HepG2 (cell line): ENCODE measurements around the gene RYK. TPM values are rescaled to one million over a fixed set of nuclear protein-coding genes. Genes with fewer than 3 reads are reported as not detected.

Experiments used
- ATAC-seq: fragments of 200-7000 bp; cut with Tn5 transposase; 3 replicates; pipeline ENCODE4 v1.9.1; 2020; ENCODE audit warnings: mild to moderate bottlenecking, moderate library complexity
- BruUV-seq: library from RNA; stranded (reverse); fragments of 400-500 nt; replicated peaks from 2 replicates; lab custom pipeline; 2021; lab: Mats Ljungman, UMichigan
- CTCF ChIA-PET: fragments of 300-600 bp; formaldehyde crosslinking; extraction: SDS; loops from one replicate; lab custom pipeline; 2021; ENCODE audit warnings: low total read pairs, inconsistent platforms, low intra/inter-chr PET ratio; lab: Yijun Ruan, JAX
- POLR2A ChIA-PET: fragments of 350-600 bp; sonication (Branson Sonifier 250); formaldehyde crosslinking; loops from one replicate; lab custom pipeline; 2020; ENCODE audit warnings: antibody characterized with exemption, inconsistent platforms; lab: Yijun Ruan, JAX
- DNase-seq: peaks from one replicate; pipeline ENCODE4 v3.0.0-alpha.2; 2015; ENCODE audit warnings: low spot score
- FAIRE-seq: peaks from 3 replicates; lab custom pipeline; 2011; peaks lifted over from hg19 to GRCh38; lab: Jason Lieb, UNC
- H2AFZ ChIP-seq: one replicate; pipeline ENCODE4 v1.6.1; 2011; ENCODE audit warnings: low read length, inconsistent platforms
- H3K27ac ChIP-seq: fragments of 300-600 bp; 3 replicates; pipeline ENCODE4 v1.8.0; 2011; ENCODE audit warnings: mixed run types, mild to moderate bottlenecking, mixed read lengths, low read length, inconsistent platforms; ENCODE audit not compliant: insufficient read depth; ENCODE audit errors: extremely low read length
- H3K27me3 ChIP-seq, 2 experiments: fragments of 200-600 bp in 1 of 2; 2 replicates in 1 of 2; 3 replicates in 1 of 2; pipeline versions ENCODE4 v1.6.0 to v1.8.0; 2011; ENCODE audit warnings: low read length in 2 of 2, mild to moderate bottlenecking in 2 of 2, moderate library complexity in 2 of 2, inconsistent platforms in 1 of 2; ENCODE audit not compliant: insufficient read depth in 2 of 2, control insufficient read depth in 1 of 2
- H3K36me3 ChIP-seq, 2 experiments: fragments of 200-600 bp in 1 of 2; replicated peaks in 1 of 2; 2 replicates in 1 of 2; 3 replicates in 1 of 2; pipeline versions ENCODE4 v1.5.1 to v1.8.0; 2011; ENCODE audit warnings: low read length in 2 of 2, inconsistent platforms in 1 of 2; ENCODE audit not compliant: insufficient read depth in 2 of 2, control insufficient read depth in 1 of 2
- H3K4me1 ChIP-seq: 2 replicates; pipeline ENCODE4 v1.5.1; 2012; ENCODE audit warnings: low read length, inconsistent platforms; ENCODE audit not compliant: insufficient read depth
- H3K4me2 ChIP-seq: 2 replicates; pipeline ENCODE4 v1.6.0; 2011; ENCODE audit warnings: low read depth, low read length, inconsistent platforms
- H3K4me3 ChIP-seq, 3 experiments: fragments of 200-600 bp in 1 of 3; sonication (generic), shearing (Covaris generic) in 1 of 3; replicated peaks in 1 of 3; 2 replicates each; pipeline ENCODE4 v1.5.1; 2011 to 2016; ENCODE audit warnings: low read length in 3 of 3, inconsistent platforms in 2 of 3, low read depth in 2 of 3, mild to moderate bottlenecking in 2 of 3, control low read depth in 1 of 3, mixed read lengths in 1 of 3; ENCODE audit not compliant: insufficient read depth in 1 of 3
- H3K79me2 ChIP-seq: one replicate; pipeline ENCODE4 v1.6.1; 2011; ENCODE audit warnings: low read length, inconsistent platforms; ENCODE audit not compliant: insufficient read depth
- H3K9ac ChIP-seq: 2 replicates; pipeline ENCODE4 v1.6.0; 2011; ENCODE audit warnings: mild to moderate bottlenecking, low read depth, low read length, inconsistent platforms; ENCODE audit not compliant: insufficient read depth
- H3K9me3 ChIP-seq: 2 replicates; pipeline ENCODE4 v1.5.1; 2012; ENCODE audit warnings: mild to moderate bottlenecking, low read length
- H4K20me1 ChIP-seq: 2 replicates; pipeline ENCODE4 v1.6.0; 2011; ENCODE audit warnings: inconsistent platforms, mild to moderate bottlenecking, low read length, moderate library complexity; ENCODE audit not compliant: insufficient read depth
- CEBPB ChIP-seq: IDR thresholded peaks from 2 replicates; pipeline ENCODE4 v1.6.1; 2011; ENCODE audit warnings: low read depth, low read length, improper control_type of control experiment, borderline replicate concordance
- ESRRA ChIP-seq: sonication (generic); formaldehyde crosslinking; IDR thresholded peaks from 2 replicates; pipeline ENCODE4 v1.5.1; 2020; ENCODE audit warnings: mild to moderate bottlenecking, low read depth, missing genetic modification reagents
- PAF1 ChIP-seq: IDR thresholded peaks from 2 replicates; pipeline ENCODE4 v1.6.1; 2016; ENCODE audit warnings: missing genetic modification reagents, missing compliant biosample characterization
- PHF8 ChIP-seq: sonication (generic); formaldehyde crosslinking; IDR thresholded peaks from 2 replicates; pipeline ENCODE4 v1.5.0; 2020; ENCODE audit warnings: missing genetic modification reagents
- PLRG1 ChIP-seq: fragments of 450-650 bp; conservative IDR thresholded peaks from 2 replicates; pipeline ENCODE4 v1.6.1; 2016
- SETDB1 ChIP-seq: sonication (generic); formaldehyde crosslinking; IDR thresholded peaks from 2 replicates; pipeline ENCODE4 v1.5.1; 2020; ENCODE audit warnings: missing genetic modification reagents, mild to moderate bottlenecking, borderline replicate concordance
- TCF7 ChIP-seq: sonication (generic); IDR thresholded peaks from 2 replicates; pipeline ENCODE4 v1.6.1; 2016; ENCODE audit warnings: antibody characterized with exemption, low read depth
- ZFP36L2 ChIP-seq: sonication (generic); formaldehyde crosslinking; IDR thresholded peaks from 2 replicates; pipeline ENCODE4 v1.4.0; 2020; ENCODE audit warnings: missing genetic modification reagents
- ZNF12 ChIP-seq: sonication (generic); formaldehyde crosslinking; IDR thresholded peaks from 2 replicates; pipeline ENCODE4 v1.5.0; 2020; ENCODE audit warnings: missing genetic modification reagents
- ZNF546 ChIP-seq: sonication (generic); formaldehyde crosslinking; conservative IDR thresholded peaks from 2 replicates; pipeline ENCODE4 v1.8.1; 2023; ENCODE audit warnings: mild to moderate bottlenecking, missing genetic modification reagents
- ZNF678 ChIP-seq: sonication (generic); formaldehyde crosslinking; IDR thresholded peaks from 2 replicates; pipeline ENCODE4 v1.4.0; 2020; ENCODE audit warnings: mild to moderate bottlenecking, missing genetic modification reagents
- WGBS: methylation state at CpG from one replicate; pipeline ENCODE4 v1.1.6; 2017; ENCODE audit warnings: low lambda C conversion rate; 5-methylcytosine and 5-hydroxymethylcytosine counted together
- in situ Hi-C: cut with HindIII; loops from 2 replicates; pipeline ENCODE4 v1.10.0; 2017; ENCODE audit warnings: low pct_unique_long_range_greater_than_20kb; ENCODE audit not compliant: extremely low pct_ligation_motif_present
- intact Hi-C: fragments of 100-400 bp; cut with micrococcal nuclease; formaldehyde crosslinking; loops from one replicate; pipeline ENCODE4 v1.10.0; 2022; ENCODE audit not compliant: unreplicated experiment
- polyA plus RNA-seq, 8 experiments: library from polyadenylated mRNA; depleted of rRNA in 3 of 8; stranded (reverse) in 7 of 8; unstranded in 1 of 8; fragments of >200 nt; fragmentation: Illumina TruSeq in 4 of 8; extraction: Trizol in 4 of 8; gene quantifications; 2 replicates each; pipeline versions ENCODE4 v1.2.1 to v1.2.3, GENCODE V29; 2011 to 2016; ENCODE audit warnings: low read depth in 4 of 8, missing spikeins in 1 of 8, mixed read lengths in 1 of 8; ENCODE audit not compliant: insufficient read depth in 1 of 8
- total RNA-seq, 5 experiments: library from RNA; depleted of rRNA; stranded (reverse); fragments of >200 nt; fragmentation: Illumina TruSeq; extraction: Trizol; gene quantifications; 2 replicates each; pipeline ENCODE4 v1.2.3, GENCODE V29; 2016; ENCODE audit warnings: low read depth in 1 of 5
- TF ChIP-seq, protein P1 (sequence below): sonication (generic); formaldehyde crosslinking; IDR thresholded peaks from 2 replicates; pipeline ENCODE4 v1.5.1; 2020; ENCODE audit warnings: missing genetic modification reagents, mild to moderate bottlenecking, borderline replicate concordance
- TF ChIP-seq, protein P2 (sequence below): IDR thresholded peaks from 2 replicates; pipeline ENCODE4 v1.4.0; 2020; ENCODE audit warnings: mild to moderate bottlenecking, missing genetic modification reagents
- TF ChIP-seq, protein P3 (sequence below): sonication (generic); formaldehyde crosslinking; IDR thresholded peaks from 2 replicates; pipeline ENCODE4 v1.4.0; 2020; ENCODE audit warnings: missing genetic modification reagents
- TF ChIP-seq, protein P4 (sequence below): sonication (generic); formaldehyde crosslinking; IDR thresholded peaks from 2 replicates; pipeline ENCODE4 v1.4.0; 2020; ENCODE audit warnings: missing genetic modification reagents, mild to moderate bottlenecking, borderline replicate concordance

The RYK gene
- total and polyA plus RNA-seq, 2 of the 13 experiments (the other 11 are each of a cell fraction or from before 2014, with no cell fraction given): 35.0 to 66.2 TPM

- no peak overlapping the region for H3K4me2 ChIP-seq
- no peak for DNase-seq
- no peak for ATAC-seq
- POLR2A ChIA-PET: no interaction called here
- CTCF ChIA-PET: no interaction called here
- H3K4me1 ChIP-seq: peaks cover 14% of the 10 kb centered on the region
- no peaks in the 10 kb centered on the region for H3K79me2 ChIP-seq
- no peak overlapping the region for H3K27ac ChIP-seq
- WGBS: 53% methylated on average over 2 of the region's 2 CpGs
- H4K20me1 ChIP-seq: no peaks in the 10 kb centered on the region
- no peaks in the 10 kb centered on the region; a peak in 1 of 5 replicates for H3K27me3 ChIP-seq
- BruUV-seq: no TSS peak
- in situ Hi-C loops (no loop called here), intact Hi-C loops (no loop called here)
- no peaks in the 10 kb centered on the region for H3K36me3 ChIP-seq
- no peak overlapping the region for H2AFZ ChIP-seq
- FAIRE-seq: no peak
- no peak overlapping the region for H3K9ac ChIP-seq
- no peaks in the 10 kb centered on the region for H3K9me3 ChIP-seq
- H3K4me3 ChIP-seq: no peak overlapping the region
- TF ChIP-seq ZNF12 (CRISPR knock-in tag) (peak; percentile 90), CEBPB (peak; percentile 69), ZNF546 (no peak), TCF7 (0 out of 2 replicates have a peak, but pooled peaks have one; percentile 23), ZNF678 (no peak), ESRRA (CRISPR knock-in tag) (no peak), SETDB1 (CRISPR knock-in tag) (no peak), PHF8 (CRISPR knock-in tag) (no peak), PAF1 (CRISPR knock-in tag) (no peak), PLRG1 (no peak), ZFP36L2 (CRISPR knock-in tag) (no peak)
- TF ChIP-seq, protein P1, sequence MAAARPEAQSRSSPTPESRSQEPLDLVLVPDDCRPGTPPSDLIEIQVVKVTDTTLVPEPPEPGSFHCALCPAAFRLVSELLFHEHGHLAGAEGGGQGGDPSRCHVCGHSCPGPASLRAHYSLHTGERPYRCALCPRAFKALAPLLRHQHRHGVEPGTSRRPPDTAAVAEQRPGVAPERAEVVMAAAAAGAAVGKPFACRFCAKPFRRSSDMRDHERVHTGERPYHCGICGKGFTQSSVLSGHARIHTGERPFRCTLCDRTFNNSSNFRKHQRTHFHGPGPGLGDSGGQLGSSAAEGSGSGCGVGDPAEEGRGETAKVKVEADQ (CRISPR knock-in tag): no peak
- TF ChIP-seq, protein P2, sequence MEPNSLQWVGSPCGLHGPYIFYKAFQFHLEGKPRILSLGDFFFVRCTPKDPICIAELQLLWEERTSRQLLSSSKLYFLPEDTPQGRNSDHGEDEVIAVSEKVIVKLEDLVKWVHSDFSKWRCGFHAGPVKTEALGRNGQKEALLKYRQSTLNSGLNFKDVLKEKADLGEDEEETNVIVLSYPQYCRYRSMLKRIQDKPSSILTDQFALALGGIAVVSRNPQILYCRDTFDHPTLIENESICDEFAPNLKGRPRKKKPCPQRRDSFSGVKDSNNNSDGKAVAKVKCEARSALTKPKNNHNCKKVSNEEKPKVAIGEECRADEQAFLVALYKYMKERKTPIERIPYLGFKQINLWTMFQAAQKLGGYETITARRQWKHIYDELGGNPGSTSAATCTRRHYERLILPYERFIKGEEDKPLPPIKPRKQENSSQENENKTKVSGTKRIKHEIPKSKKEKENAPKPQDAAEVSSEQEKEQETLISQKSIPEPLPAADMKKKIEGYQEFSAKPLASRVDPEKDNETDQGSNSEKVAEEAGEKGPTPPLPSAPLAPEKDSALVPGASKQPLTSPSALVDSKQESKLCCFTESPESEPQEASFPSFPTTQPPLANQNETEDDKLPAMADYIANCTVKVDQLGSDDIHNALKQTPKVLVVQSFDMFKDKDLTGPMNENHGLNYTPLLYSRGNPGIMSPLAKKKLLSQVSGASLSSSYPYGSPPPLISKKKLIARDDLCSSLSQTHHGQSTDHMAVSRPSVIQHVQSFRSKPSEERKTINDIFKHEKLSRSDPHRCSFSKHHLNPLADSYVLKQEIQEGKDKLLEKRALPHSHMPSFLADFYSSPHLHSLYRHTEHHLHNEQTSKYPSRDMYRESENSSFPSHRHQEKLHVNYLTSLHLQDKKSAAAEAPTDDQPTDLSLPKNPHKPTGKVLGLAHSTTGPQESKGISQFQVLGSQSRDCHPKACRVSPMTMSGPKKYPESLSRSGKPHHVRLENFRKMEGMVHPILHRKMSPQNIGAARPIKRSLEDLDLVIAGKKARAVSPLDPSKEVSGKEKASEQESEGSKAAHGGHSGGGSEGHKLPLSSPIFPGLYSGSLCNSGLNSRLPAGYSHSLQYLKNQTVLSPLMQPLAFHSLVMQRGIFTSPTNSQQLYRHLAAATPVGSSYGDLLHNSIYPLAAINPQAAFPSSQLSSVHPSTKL (CRISPR knock-in tag): no peak
- TF ChIP-seq, protein P3, sequence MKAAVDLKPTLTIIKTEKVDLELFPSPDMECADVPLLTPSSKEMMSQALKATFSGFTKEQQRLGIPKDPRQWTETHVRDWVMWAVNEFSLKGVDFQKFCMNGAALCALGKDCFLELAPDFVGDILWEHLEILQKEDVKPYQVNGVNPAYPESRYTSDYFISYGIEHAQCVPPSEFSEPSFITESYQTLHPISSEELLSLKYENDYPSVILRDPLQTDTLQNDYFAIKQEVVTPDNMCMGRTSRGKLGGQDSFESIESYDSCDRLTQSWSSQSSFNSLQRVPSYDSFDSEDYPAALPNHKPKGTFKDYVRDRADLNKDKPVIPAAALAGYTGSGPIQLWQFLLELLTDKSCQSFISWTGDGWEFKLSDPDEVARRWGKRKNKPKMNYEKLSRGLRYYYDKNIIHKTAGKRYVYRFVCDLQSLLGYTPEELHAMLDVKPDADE (CRISPR knock-in tag): no peak
- TF ChIP-seq, protein P4, sequence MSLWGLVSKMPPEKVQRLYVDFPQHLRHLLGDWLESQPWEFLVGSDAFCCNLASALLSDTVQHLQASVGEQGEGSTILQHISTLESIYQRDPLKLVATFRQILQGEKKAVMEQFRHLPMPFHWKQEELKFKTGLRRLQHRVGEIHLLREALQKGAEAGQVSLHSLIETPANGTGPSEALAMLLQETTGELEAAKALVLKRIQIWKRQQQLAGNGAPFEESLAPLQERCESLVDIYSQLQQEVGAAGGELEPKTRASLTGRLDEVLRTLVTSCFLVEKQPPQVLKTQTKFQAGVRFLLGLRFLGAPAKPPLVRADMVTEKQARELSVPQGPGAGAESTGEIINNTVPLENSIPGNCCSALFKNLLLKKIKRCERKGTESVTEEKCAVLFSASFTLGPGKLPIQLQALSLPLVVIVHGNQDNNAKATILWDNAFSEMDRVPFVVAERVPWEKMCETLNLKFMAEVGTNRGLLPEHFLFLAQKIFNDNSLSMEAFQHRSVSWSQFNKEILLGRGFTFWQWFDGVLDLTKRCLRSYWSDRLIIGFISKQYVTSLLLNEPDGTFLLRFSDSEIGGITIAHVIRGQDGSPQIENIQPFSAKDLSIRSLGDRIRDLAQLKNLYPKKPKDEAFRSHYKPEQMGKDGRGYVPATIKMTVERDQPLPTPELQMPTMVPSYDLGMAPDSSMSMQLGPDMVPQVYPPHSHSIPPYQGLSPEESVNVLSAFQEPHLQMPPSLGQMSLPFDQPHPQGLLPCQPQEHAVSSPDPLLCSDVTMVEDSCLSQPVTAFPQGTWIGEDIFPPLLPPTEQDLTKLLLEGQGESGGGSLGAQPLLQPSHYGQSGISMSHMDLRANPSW: no peak
These were observed 31.4 kb upstream of the RYK start for GRCh38 chr3:134281912-134282658.
